T-helper 2 cell (primary cell): ENCODE measurements around the gene NMNAT2.
"Not testable (repeated sequence)": the region's sequence is repeated elsewhere in the genome, so short reads cannot be mapped to it uniquely, and the experiment has no call there.

ENCODE experiments used
- DNase-seq, 5 experiments: peaks; one replicate each; pipeline versions ENCODE4 v3.0.0 to v3.0.0-alpha.2; 2012 to 2022

The NMNAT2 gene

DNA sequence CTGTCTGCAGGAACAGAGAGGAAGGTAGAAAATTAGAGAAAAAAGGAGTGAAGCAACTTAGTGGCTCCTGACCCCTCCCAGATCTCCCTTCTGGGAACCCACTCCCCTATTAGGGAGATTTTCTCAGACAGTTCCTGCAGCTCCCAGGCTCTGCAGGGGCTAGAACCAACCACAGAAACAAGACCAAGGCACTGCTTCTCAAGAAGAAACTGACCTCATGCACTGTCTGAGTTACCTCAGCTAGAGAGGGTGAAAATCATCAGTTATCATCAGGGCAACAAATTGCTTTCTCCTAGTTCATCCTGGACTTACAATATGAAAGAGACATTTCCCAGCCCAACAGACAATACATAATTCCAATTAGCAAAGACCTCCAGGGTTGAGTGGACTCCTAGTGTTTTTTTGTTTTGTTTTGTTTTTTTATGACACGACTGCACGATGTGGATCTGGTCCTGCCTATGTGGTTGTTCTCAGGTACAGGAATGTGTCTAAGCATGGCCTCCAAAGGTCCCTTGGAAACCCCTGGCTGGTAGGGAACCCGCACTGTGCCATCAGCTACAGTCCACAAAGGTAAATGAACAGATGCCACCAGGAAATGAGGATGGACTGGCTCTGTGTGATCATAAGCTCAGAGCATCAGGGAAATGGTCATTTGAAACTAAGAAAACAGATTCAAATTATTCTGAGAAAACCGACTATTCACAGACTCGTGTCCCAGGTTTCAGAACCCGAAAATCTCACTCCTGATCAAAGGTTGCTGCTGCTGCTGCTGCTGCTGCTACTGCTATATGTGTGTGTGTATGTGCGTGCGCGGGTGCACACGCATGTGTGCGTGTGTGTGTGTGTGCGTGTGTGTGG is 166.8 kb downstream of the NMNAT2 start:
- no peak for DNase-seq

DNA sequence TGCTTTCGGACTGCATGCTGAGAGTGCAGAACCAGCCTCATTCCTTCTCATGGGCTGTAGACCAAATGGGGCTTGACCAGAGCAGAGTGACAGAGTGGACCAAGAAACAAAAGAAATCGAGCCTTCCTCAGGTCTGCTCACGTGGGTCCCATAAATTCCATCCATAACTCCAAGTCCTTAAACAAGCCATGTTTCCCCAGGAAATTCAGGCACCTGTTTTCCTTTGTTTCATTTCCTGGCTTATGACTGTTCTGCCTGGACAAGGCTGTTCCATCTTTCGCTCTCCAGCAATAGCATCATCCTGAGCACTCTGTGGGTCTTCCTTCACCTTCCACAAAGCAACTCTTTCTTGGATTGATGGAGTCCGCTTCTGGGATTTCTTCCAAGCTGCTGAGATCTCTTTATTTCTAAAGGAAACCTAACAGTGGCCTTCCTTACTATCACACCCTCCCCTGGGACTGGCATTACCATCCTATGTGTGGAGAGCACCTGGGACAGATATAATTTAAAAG is 168.2 kb downstream of the NMNAT2 start:
- DNase-seq: no peak

DNA sequence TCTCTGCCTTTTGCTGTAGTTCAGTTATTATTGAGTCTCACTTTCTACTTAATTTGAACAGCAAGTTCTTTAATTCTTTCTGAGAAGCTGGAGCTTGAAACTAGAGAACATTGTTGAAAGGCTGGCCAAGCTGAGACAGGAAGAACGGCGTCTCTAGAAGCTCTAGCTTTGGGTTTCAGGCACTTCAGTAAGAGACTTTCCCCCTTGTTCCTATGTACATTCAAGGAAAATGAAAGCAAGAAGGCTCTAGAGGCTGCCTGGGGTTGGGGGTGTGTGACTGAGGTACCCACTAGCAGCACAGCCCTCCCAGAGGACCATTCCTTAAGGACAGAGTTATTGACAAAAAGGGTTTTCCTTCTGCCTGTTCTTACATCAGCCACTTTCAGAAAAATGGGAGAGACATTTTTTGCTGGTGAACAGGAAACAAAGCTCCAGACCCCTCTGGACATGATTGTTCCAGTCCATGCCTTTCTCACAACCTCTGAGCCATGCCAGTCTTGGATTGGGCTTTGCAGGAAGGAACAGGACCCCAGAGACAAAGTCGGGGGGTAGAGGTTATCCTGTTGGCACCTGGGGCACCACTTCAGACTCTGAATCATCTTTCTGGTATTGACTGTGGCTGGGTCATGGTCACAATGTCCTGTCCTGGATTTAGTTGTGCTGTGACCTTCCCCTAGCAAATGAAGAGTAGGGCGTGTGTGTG is 169.0 kb downstream of the NMNAT2 start:
- no peak for DNase-seq

DNA sequence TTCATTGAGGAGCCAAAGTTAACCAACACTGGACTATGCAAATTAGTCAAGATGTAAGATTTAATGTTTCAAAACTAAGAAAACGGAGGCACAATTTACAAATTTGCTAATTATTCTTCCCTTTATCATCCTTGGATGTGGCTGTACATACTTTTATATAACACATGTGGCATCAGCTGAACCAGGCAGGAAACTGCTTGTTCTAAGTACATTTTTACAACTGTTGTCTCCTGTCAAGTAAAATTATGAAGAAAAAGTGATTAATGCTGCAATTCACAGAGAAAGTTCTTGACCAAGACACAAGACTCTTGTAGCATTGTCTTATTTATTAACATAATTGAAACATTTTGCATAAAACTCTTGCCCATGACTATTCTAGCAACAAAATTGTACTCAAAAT is 170.2 kb downstream of the NMNAT2 start:
- DNase-seq: no peak

DNA sequence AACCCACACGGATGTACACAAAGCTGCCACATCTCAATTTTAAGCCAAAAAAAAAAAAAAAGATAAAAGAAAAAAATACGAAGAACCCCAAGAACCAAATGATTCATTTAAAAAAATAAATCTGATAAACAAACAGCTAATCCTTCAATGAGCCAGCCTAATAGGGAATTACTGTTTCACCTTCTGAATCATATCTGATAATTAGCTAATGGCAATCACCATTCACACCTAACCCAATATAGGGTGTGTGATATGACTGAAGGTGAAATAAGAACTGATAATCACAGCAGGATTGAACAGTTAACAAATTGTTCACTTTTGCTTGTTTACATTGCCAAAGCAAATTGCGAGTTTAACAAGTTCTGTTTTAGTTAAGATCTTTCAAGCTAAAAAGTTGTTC is 170.7 kb downstream of the NMNAT2 start:
- no peak for DNase-seq

GRCh38 chr1:183247066-183247465 is 171.1 kb downstream of the NMNAT2 start:
- no peak for DNase-seq

GRCh38 chr1:183246436-183246835 is 171.7 kb downstream of the NMNAT2 start:
- DNase-seq: no peak

DNA sequence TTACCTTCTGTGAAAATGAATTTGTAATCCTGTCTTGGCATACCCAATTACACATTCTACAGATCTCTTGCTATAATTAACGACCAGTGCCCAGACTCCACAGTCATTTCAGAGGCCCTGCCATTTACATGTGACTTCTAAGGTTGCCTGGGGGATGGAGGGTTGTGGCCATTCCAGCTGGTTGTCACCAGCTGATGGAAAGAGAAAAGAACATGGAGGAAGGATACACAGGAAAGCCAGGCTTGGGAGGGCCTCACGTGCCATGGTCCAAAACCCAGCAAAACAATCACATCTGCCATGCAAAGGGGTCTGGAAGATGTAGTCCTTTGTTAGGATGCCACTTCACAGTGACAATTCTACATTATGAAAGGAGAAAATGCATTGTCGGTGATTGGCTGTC is 172.8 kb downstream of the NMNAT2 start:
- no peak for DNase-seq

DNA sequence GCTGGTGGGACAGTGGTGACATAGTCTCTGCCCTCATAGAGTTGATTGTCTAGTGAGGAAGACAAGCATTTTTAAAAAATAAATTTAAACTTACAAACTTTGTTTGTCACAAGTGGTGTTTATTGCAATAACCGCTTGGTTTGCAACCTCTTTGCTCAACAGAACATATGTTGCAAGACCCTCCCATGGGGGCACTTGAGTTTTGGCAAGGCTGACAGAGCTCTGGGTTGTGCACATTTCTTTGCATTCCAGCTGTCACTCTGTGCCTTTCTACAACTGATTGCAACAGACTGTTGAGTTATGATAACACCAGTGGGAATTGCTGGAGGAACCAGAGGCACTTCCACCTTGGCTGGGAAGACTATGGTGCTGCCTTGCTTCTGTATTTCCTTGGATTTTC is 173.7 kb downstream of the NMNAT2 start:
- no peak for DNase-seq

GRCh38 chr1:183243161-183244050 is 174.8 kb downstream of the NMNAT2 start:
- DNase-seq: no peak

DNA sequence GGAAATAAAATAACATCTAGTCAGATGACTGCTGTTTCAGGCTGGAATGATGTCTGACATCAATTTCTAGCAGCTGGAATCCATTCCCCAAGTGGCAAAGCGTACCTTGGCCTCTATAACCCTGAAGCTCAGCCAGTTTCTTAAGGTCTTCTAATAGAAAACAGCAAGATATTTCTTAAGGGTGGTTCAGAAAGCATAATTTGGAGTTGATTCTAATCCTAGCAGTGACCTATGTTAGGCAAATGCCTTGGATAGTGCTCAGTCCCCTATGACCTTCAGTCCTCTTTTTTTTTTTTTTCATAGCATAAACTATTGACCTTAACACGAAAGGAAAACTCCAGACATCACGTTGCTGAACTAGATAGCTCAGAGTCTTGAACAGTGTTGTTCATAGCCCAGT is 175.6 kb downstream of the NMNAT2 start:
- DNase-seq: no peak

GRCh38 chr1:183241471-183241870 is 176.7 kb downstream of the NMNAT2 start:
- DNase-seq: no peak

- not testable (repeated sequence) for DNase-seq
Measured at GRCh38 chr1:183240853-183241252, 177.3 kb downstream of the NMNAT2 start.

DNA sequence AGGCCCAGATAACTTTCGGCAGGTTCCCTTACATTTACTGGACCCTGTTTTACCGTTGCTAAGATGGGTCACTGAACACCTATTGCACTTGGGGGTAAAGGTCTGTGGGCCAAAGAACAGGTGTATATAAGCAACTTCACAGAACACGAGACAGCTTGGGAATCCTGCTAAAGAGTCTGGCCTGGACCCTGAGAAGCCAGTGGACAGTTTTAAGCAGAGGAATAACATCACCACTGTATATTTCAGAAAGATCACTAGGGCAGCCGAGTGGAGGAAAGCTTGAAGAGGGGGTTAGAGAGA is 177.7 kb downstream of the NMNAT2 start:
- no peak for DNase-seq

GRCh38 chr1:183239793-183240525 is 178.2 kb downstream of the NMNAT2 start:
- no peak for DNase-seq

DNA sequence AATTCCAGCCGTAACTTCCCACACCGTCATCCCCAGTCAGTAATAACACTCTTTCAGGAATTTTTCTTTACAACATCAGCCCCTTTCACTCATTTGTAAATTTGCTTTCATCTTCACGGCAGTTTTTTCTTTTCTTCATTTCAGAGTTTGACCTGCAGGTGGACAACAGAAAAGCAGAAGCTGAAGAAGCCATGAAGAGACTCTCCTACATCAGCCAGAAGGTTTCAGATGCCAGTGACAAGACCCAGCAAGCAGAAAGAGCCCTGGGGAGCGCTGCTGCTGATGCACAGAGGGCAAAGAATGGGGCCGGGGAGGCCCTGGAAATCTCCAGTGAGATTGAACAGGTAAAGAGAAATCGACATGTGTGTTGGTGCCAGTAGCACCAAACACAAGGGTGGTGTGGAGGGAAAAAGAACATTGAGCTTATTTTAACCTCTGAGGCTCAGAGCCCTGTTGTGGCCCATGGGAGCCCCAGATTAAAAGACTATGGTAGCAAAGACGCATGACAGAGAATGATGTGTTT is 178.9 kb downstream of the NMNAT2 start:
- no peak for DNase-seq

GRCh38 chr1:183238071-183238470 is 180.1 kb downstream of the NMNAT2 start:
- no peak for DNase-seq

DNA sequence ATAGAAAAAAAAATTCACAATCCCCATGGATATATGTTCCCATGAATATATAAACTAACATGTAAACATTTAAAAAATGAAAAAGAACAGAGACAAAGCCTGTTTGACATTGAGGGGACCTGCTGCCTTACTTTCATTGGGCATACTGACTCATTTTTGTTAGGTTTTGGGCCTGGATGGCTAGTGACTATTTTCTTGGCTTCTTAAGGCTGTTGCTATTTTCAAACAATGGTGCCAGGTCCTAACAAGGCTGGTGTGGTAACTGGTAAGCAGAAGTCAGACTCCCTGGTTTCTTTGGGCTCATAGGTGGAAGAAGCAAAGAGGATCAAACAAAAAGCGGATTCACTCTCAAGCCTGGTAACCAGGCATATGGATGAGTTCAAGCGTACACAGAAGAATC is 181.1 kb downstream of the NMNAT2 start:
- no peak for DNase-seq

DNA sequence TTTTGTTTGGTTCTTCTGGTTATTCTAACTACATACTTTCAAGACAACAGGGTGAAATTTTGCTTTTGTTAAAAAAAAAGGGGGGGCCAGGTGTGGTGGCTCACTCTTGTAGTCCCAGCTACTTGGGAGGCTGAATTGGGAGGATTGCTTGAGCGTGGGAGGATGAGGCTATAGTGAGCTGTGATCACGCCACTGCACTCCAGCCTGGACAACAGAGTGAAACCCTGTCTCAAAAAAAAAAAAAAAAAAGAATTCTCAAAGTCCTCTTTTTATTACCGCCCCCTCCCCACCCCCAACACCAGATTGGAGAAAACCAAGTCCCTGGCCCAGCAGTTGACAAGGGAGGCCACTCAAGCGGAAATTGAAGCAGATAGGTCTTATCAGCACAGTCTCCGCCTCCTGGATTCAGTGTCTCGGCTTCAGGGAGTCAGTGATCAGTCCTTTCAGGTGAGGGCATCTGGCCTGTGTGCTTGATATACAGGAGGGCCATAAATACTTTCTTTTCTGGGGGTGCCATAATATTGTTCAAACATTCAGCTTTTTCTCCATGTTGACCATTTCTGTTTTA is 181.9 kb downstream of the NMNAT2 start:
- no peak for DNase-seq

DNA sequence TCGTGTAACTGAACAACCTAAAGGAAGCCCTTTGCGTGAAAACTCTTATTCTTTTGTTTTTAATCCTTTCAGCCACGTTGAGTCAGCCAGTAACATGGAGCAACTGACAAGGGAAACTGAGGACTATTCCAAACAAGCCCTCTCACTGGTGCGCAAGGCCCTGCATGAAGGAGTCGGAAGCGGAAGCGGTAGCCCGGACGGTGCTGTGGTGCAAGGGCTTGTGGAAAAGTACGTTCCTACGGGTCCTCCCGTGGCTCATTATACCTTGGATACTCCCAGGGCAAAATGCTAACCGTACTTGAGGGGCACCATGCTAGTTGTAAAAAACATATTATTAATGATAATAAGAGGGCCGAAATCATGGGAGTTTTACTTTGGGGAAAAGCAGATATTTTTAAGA is 182.7 kb downstream of the NMNAT2 start:
- no peak for DNase-seq

DNA sequence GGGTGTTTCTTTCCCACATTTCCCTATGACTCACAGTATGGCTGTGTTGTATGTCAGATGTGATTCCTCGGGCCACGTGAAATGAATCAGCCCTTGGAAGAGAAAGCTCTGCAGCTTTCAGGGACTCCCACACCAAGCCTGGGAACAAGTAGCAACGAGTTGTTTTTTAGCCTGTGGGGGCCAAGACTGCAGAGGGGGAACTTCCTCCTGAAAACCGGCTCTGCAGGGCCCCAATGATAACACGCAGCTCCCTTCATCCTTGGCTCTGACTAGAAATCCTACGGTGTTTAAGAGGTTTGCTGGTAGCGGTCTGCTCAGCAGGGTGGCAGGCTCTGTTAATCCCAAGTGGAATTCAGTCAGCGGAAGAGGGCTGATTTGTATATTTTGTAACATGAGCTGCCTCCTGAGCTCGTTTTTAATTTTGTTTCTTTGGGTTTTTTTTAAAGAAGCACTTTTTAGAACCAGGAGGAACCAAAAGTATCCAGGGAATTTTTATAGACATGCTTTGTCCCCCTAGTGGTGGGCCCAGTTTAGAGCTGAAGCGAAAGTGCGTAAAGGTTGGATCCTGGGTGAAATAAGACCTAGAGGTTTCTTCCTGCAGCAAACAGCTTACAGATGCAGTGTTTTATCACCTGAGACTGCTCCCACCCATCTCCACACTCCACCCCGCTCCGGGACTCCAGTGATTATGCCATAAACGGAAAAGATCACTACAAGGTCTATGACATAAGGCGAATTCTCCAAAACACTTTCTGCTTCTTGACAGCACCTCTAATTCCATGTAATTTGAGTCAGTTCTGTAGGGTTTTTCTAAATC is 183.3 kb downstream of the NMNAT2 start:
- DNase-seq: no peak
